Loucy (cell line): ENCODE results near the gene ITGA11.

Source experiments
- H2AFZ ChIP-seq: fragments of 200-600 bp; sonication (generic); 2 replicates; pipeline ENCODE4 v1.6.0; 2016; ENCODE audit warnings: antibody characterized with exemption, mild to moderate bottlenecking, low read length, moderate library complexity
- H3F3A ChIP-seq: fragments of 200-600 bp; 2 replicates; pipeline ENCODE4 v1.6.0; 2016; ENCODE audit warnings: antibody characterized with exemption, low read depth, mild to moderate bottlenecking
- H3K27me3 ChIP-seq: fragments of 200-600 bp; sonication (generic); 2 replicates; pipeline ENCODE4 v1.6.1; 2014; ENCODE audit warnings: low read length, mild to moderate bottlenecking; ENCODE audit not compliant: insufficient read depth, poor library complexity, severe bottlenecking
- H3K36me3 ChIP-seq: fragments of 200-600 bp; sonication (generic); 2 replicates; pipeline ENCODE4 v1.6.1; 2016; ENCODE audit warnings: low read length; ENCODE audit not compliant: insufficient read depth
- H3K4me1 ChIP-seq: fragments of 200-600 bp; sonication (generic); 2 replicates; pipeline ENCODE4 v1.5.1; 2014; ENCODE audit warnings: low read length, mild to moderate bottlenecking; ENCODE audit not compliant: insufficient read depth, poor library complexity, severe bottlenecking
- H3K4me2 ChIP-seq: fragments of 200-600 bp; sonication (generic); 2 replicates; pipeline ENCODE4 v1.6.0; 2014; ENCODE audit warnings: antibody characterized with exemption, low read length, low read depth, mild to moderate bottlenecking; ENCODE audit not compliant: poor library complexity, severe bottlenecking
- H3K4me3 ChIP-seq: fragments of 200-600 bp; sonication (generic); 2 replicates; pipeline ENCODE4 v1.5.1; 2014; ENCODE audit warnings: low read length, mild to moderate bottlenecking, mixed read lengths; ENCODE audit not compliant: poor library complexity, severe bottlenecking
- H3K79me2 ChIP-seq: fragments of 200-600 bp; sonication (generic); 2 replicates; pipeline ENCODE4 v1.6.1; 2014; ENCODE audit warnings: low read length; ENCODE audit not compliant: insufficient read depth
- H3K9ac ChIP-seq: fragments of 200-600 bp; sonication (generic); 2 replicates; pipeline ENCODE4 v1.6.0; 2014; ENCODE audit warnings: mild to moderate bottlenecking, low read depth, low read length, moderate library complexity; ENCODE audit not compliant: poor library complexity, severe bottlenecking
- H3K9me2 ChIP-seq: fragments of 200-600 bp; sonication (generic); replicated peaks from 2 replicates; pipeline ENCODE4 v1.6.1; 2016; ENCODE audit warnings: low read depth, low read length, mixed read lengths
- H3K9me3 ChIP-seq: fragments of 200-600 bp; sonication (generic); 2 replicates; pipeline ENCODE4 v1.6.1; 2014; ENCODE audit warnings: mild to moderate bottlenecking, antibody characterized with exemption, low read length, low read depth; ENCODE audit not compliant: insufficient read depth
- H4K20me1 ChIP-seq: fragments of 200-600 bp; sonication (generic); 2 replicates; pipeline ENCODE4 v1.6.0; 2014; ENCODE audit warnings: antibody characterized with exemption, low read length, mild to moderate bottlenecking; ENCODE audit not compliant: insufficient read depth, poor library complexity, severe bottlenecking
- EZH2phosphoT487 ChIP-seq: fragments of 200-600 bp; IDR thresholded peaks from 2 replicates; pipeline ENCODE4 v1.6.1; 2018; ENCODE audit warnings: antibody characterized with exemption, mild to moderate bottlenecking, moderate library complexity, borderline replicate concordance
- TF ChIP-seq, protein P1 (sequence below): fragments of 200-600 bp; sonication (generic); conservative IDR thresholded peaks from 2 replicates; pipeline ENCODE4 v1.5.1; 2014; ENCODE audit warnings: mild to moderate bottlenecking, antibody characterized with exemption, low read length

The ITGA11 gene

DNA sequence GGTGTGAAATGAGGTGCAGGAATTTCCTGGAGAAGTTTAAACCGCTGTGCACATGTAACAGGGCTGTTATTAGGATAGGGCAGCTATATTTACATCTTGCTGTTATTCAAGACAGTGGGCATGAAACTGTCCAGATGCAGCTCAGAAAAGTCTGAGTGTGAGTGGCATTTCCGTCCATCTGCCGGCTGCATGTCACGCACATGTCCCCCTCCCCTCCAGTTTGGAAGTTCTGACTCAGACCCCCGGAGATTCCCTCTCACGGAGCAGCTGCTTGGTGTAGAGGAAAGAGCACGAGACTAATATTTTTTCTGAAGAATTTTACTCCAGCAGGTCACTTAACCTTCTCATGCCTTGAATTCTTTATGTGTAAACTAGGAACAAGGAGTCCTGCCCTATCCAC is 84.6 kb downstream of the ITGA11 start:
- H4K20me1 ChIP-seq, result no peaks in the 10 kb centered on the region
- no peaks in the 10 kb centered on the region for H3K9me3 ChIP-seq
- peaks cover 12% of the 10 kb centered on the region for H3K4me1 ChIP-seq
- no peak overlapping the region for H3K4me3 ChIP-seq
- H3K79me2 ChIP-seq, result no peaks in the 10 kb centered on the region
- TF ChIP-seq, protein P1, sequence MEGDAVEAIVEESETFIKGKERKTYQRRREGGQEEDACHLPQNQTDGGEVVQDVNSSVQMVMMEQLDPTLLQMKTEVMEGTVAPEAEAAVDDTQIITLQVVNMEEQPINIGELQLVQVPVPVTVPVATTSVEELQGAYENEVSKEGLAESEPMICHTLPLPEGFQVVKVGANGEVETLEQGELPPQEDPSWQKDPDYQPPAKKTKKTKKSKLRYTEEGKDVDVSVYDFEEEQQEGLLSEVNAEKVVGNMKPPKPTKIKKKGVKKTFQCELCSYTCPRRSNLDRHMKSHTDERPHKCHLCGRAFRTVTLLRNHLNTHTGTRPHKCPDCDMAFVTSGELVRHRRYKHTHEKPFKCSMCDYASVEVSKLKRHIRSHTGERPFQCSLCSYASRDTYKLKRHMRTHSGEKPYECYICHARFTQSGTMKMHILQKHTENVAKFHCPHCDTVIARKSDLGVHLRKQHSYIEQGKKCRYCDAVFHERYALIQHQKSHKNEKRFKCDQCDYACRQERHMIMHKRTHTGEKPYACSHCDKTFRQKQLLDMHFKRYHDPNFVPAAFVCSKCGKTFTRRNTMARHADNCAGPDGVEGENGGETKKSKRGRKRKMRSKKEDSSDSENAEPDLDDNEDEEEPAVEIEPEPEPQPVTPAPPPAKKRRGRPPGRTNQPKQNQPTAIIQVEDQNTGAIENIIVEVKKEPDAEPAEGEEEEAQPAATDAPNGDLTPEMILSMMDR, result no peak
- TF ChIP-seq EZH2phosphoT487, result no peak
- H3K27me3 ChIP-seq, result no peaks in the 10 kb centered on the region
- H3F3A ChIP-seq, result no peaks in the 10 kb centered on the region
- no peak overlapping the region for H3K4me2 ChIP-seq
- no peaks in the 10 kb centered on the region for H3K36me3 ChIP-seq
- H3K9ac ChIP-seq, result no peak overlapping the region
- no peaks in the 10 kb centered on the region for H3K9me2 ChIP-seq
- H2AFZ ChIP-seq, result no peak overlapping the region

DNA sequence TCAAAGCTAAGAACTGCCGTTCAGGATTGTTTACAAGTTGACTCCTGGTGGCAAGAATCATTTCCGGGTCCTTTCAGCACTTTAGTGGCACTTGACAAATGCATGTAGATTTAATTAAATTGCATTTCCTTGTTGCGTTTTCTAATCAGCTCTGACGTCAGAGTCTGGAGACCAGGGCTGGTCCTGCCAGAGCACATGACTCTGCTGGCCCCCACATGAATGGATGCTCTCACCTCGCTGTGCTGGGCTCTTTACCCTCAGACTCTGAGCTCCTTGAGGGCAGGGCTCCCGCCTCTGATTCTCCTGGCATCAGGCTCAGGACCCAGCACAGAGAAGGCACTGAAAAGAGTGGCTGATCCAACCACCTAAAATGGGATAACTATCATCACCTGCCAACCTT is 85.0 kb downstream of the ITGA11 start:
- Histone ChIP-seq H3F3A (no peaks in the 10 kb centered on the region), H3K27me3 (no peaks in the 10 kb centered on the region), H3K4me3 (no peak overlapping the region), H2AFZ (no peak overlapping the region), H3K36me3 (no peaks in the 10 kb centered on the region), H3K9me3 (no peaks in the 10 kb centered on the region), H3K9me2 (no peaks in the 10 kb centered on the region), H3K4me2 (no peak overlapping the region), H3K9ac (no peak overlapping the region), H3K4me1 (peaks cover 8% of the 10 kb centered on the region), H4K20me1 (no peaks in the 10 kb centered on the region), H3K79me2 (no peaks in the 10 kb centered on the region)
- TF ChIP-seq, protein P1, result no peak
- no peak for TF ChIP-seq EZH2phosphoT487

DNA sequence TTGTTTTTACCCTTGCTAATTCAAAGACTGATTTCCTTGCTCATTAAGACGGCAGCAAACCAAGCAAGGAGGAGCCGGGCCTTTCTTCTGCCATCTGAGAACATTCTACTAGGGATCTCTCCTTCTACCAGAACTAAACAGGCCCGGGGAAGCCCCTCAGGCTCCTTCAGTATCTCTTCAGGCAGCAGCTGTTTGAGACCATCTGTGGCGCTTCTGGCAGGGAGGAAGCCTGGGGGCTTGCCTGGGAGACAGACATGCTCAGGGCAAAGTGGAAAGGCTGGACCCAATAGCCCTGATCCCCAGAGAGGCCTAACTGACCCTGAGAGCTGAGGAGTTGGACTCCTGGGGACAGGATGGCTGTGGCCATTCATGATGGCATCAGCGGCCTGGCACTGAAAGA is 86.5 kb downstream of the ITGA11 start:
- TF ChIP-seq, protein P1, result no peak
- no peak for TF ChIP-seq EZH2phosphoT487
- no peaks in the 10 kb centered on the region for H3K9me2 ChIP-seq

More for the DNA sequence above, 86.5 kb downstream of the ITGA11 start:
- Histone ChIP-seq H3K4me3 (no peak overlapping the region), H2AFZ (no peak overlapping the region), H3K27me3 (no peaks in the 10 kb centered on the region), H3K4me2 (no peak overlapping the region), H3K36me3 (no peaks in the 10 kb centered on the region), H3K9me3 (no peaks in the 10 kb centered on the region), H3K4me1 (no peaks in the 10 kb centered on the region), H3K79me2 (no peaks in the 10 kb centered on the region), H3K9ac (no peak overlapping the region), H3F3A (no peaks in the 10 kb centered on the region), H4K20me1 (no peaks in the 10 kb centered on the region)
